ENCODE measurements around the gene CRYGS.

GRCh38 chr3:186511702-186512101 lies 32.5 kb downstream of the CRYGS start:
- TF ChIP-seq ZBTB8A (tag by site-specific recombination; IDR thresholded peaks at IDR 0.05) (no peak), CTCF (tag by site-specific recombination; IDR thresholded peaks at IDR 0.05) (no peak), ZNF366 (tag by site-specific recombination; conservative IDR thresholded peaks at IDR 0.05) (no peak), ZNF777 (tag by site-specific recombination; IDR thresholded peaks at IDR 0.05; ENCODE audit: borderline replicate concordance) (no peak), SP3 (tag by site-specific recombination; IDR thresholded peaks at IDR 0.05) (no peak), ZNF335 (tag by site-specific recombination; conservative IDR thresholded peaks at IDR 0.05) (no peak), ZNF664 (tag by site-specific recombination; IDR thresholded peaks at IDR 0.05) (no peak), GFI1B (tag by site-specific recombination; IDR thresholded peaks at IDR 0.05) (no peak), ZBTB1 (tag by site-specific recombination; IDR thresholded peaks at IDR 0.05) (no peak), ZBTB10 (tag by site-specific recombination; IDR thresholded peaks at IDR 0.05) (no peak)
